ENCODE measurements around the gene GBF1. TPM values are rescaled to one million over a fixed set of nuclear protein-coding genes. Genes with fewer than 3 reads are reported as not detected.

The GBF1 gene
- total RNA-seq, 1 experiment from 2014 or later: 69.8 TPM

DNA sequence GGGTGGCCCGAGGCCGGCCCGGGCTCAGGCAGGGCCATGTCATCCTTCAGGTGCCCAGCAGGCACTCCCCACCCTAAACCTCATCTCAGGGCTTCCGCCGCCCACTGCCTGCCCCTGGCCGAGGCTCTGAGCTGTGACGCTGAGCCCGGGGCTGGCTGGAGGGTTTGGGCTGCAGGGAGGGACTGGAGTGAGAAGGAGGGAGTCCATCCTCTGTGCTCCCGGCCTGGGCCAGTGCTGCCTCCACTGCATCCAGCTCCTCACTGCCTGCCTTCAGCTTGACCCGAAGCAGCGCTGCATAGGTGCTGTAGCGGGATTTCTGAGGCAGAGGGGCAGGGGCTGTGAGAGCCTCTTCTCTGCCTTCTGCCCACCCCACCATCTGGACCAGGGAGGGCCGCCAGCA is 157.8 kb downstream of the GBF1 start:
- intact Hi-C loops (cut with micrococcal nuclease; ENCODE audit: unreplicated experiment): loop anchor here (2.0 kb wide), 1 partner anchor 234 kb away; no protein-coding TSS in a partner anchor
- Mint-ChIP-seq H3K4me3 (ENCODE audit: unreplicated experiment) (no peak overlapping the region), H3K27me3 (ENCODE audit: insufficient read depth, unreplicated experiment) (peaks cover under 1% of the 10 kb centered on the region), H3K27ac (ENCODE audit: unreplicated experiment) (no peak overlapping the region), H3K4me1 (ENCODE audit: low read depth, unreplicated experiment) (peaks cover 24% of the 10 kb centered on the region), H3K36me3 (ENCODE audit: insufficient read depth, unreplicated experiment) (peaks cover 27% of the 10 kb centered on the region), H3K9me3 (ENCODE audit: unreplicated experiment) (no peaks in the 10 kb centered on the region)
- Histone ChIP-seq H3K4me1 (peaks cover 26% of the 10 kb centered on the region), H3K9me3 (no peaks in the 10 kb centered on the region), H3K4me3 (ENCODE audit: low read depth, low read length) (no peak overlapping the region), H3K36me3 (ENCODE audit: control insufficient read depth, insufficient read depth, low read length) (no peaks in the 10 kb centered on the region), H3K27me3 (replicated peaks; ENCODE audit: control insufficient read depth, insufficient read depth, low read length) (no peaks in the 10 kb centered on the region)
- ChIA-PET CTCF (interaction anchor here (0.6 to 2.2 kb wide), 12 partner anchors 8 to 251 kb away, joined by 3 to 20 read pairs (median 4); partner anchors contain the start of genes ACTR1A, ELOVL3, FBXL15 and GBF1), POLR2A (interaction anchor here (0.6 kb wide), 1 partner anchor 50 kb away, joined by 3 read pairs; no protein-coding TSS in a partner anchor)
- DNase-seq: no peak
- TF ChIP-seq, protein P1, sequence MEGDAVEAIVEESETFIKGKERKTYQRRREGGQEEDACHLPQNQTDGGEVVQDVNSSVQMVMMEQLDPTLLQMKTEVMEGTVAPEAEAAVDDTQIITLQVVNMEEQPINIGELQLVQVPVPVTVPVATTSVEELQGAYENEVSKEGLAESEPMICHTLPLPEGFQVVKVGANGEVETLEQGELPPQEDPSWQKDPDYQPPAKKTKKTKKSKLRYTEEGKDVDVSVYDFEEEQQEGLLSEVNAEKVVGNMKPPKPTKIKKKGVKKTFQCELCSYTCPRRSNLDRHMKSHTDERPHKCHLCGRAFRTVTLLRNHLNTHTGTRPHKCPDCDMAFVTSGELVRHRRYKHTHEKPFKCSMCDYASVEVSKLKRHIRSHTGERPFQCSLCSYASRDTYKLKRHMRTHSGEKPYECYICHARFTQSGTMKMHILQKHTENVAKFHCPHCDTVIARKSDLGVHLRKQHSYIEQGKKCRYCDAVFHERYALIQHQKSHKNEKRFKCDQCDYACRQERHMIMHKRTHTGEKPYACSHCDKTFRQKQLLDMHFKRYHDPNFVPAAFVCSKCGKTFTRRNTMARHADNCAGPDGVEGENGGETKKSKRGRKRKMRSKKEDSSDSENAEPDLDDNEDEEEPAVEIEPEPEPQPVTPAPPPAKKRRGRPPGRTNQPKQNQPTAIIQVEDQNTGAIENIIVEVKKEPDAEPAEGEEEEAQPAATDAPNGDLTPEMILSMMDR (IDR thresholded peaks at IDR 0.05; ENCODE audit: insufficient read depth in 1 of 2, low read depth in 1 of 2, low read length in 1 of 2, severe bottlenecking in 1 of 2, unreplicated experiment in 1 of 2): no peak
- no TSS peak for BruUV-seq (replicated peaks)

DNA sequence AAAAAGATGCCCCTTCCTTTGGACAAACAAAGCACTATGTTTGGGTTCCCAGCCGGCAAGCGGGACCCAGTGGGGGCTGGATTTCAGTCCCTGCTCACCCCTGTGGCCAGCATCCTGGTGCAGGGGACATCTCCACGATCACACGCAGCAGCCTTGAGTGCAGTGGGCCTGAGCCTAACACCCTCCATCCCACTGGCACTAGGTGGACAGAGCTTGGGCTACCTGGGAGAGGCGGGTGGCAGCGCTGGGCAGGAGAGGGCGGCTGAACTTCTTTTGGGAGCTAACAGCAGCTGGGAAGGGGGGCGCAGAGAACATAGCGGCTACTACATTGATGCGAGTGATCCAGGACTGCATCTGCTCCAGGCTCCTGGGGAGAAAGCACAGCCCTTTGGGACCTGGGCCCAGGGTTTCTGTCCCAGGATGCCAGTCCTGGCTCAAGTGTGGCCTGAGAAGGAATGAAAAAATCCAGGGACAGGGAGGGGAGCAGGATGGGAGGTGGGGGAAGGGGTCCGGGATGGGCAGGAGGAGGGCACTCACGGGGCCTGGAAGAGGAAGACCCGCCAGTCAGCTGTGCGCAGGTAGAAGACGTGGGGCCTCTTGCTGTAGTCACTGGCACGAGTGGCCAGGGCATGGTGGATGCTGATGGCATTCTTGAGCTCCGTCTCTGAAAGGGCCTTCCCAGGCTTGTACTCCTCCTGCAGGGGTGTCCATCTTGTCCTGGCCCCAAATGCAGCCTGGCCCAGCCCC is 159.2 kb downstream of the GBF1 start:
- TF ChIP-seq, protein P1 (IDR thresholded peaks at IDR 0.05; ENCODE audit: insufficient read depth in 1 of 2, low read depth in 1 of 2, low read length in 1 of 2, severe bottlenecking in 1 of 2, unreplicated experiment in 1 of 2): no peak
- Mint-ChIP-seq H3K27me3 (ENCODE audit: insufficient read depth, unreplicated experiment) (peaks cover 6% of the 10 kb centered on the region), H3K27ac (ENCODE audit: unreplicated experiment) (no peak overlapping the region), H3K9me3 (ENCODE audit: unreplicated experiment) (no peaks in the 10 kb centered on the region), H3K36me3 (ENCODE audit: insufficient read depth, unreplicated experiment) (peaks cover 17% of the 10 kb centered on the region), H3K4me3 (ENCODE audit: unreplicated experiment) (no peak overlapping the region), H3K4me1 (ENCODE audit: low read depth, unreplicated experiment) (peaks cover 24% of the 10 kb centered on the region)
- BruUV-seq (replicated peaks): no TSS peak
- POLR2A ChIA-PET: interaction anchor here (0.5 kb wide), 1 partner anchor 9 kb away, joined by 3 read pairs; the partner anchor contains the start of gene NFKB2
- Histone ChIP-seq H3K4me3 (ENCODE audit: low read depth, low read length) (no peak overlapping the region), H3K27me3 (replicated peaks; ENCODE audit: control insufficient read depth, insufficient read depth, low read length) (no peaks in the 10 kb centered on the region), H3K4me1 (peaks cover 26% of the 10 kb centered on the region), H3K9me3 (no peaks in the 10 kb centered on the region), H3K36me3 (ENCODE audit: control insufficient read depth, insufficient read depth, low read length) (no peaks in the 10 kb centered on the region)
- intact Hi-C loops (cut with micrococcal nuclease; ENCODE audit: unreplicated experiment): no loop called here
- no peak for DNase-seq
- CTCF ChIA-PET: interaction anchor here (0.5 to 2.2 kb wide), 8 partner anchors 10 to 243 kb away, joined by 3 to 20 read pairs (median 6); partner anchors contain the start of genes ELOVL3 and NFKB2

DNA sequence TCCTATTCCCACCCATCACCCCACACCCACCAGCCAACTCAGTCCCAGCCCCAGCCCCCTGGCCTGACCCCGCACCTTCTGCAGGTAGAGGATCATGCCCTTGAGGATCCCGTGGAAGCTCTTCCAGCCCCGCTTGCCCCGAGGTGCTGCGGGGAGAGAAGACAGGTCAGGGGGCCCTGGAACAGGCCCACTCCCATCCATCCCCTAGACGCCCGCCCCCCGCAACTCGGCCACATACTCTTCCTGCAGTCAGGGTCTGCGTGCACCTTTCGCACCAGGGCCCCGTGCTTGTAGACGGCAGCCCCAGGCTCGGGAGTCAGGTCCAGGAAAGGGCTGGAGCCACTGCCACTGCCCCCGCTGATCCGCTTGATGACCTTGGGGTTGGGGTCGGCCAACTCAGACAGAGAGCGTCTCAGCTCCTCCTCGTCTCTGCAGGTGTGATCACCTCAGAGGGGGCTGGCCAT is 159.8 kb downstream of the GBF1 start:
- BruUV-seq (replicated peaks): no TSS peak
- ChIA-PET CTCF (no interaction called here), POLR2A (interaction anchor here (0.5 kb wide), 1 partner anchor 9 kb away, joined by 3 read pairs; the partner anchor contains the start of gene NFKB2)
- no peak for DNase-seq
- no peak overlapping the region for H3K4me3 ChIP-seq (ENCODE audit: low read depth, low read length)
- no peaks in the 10 kb centered on the region for H3K9me3 ChIP-seq
- Mint-ChIP-seq H3K27me3 (ENCODE audit: insufficient read depth, unreplicated experiment) (peaks cover 10% of the 10 kb centered on the region), H3K9me3 (ENCODE audit: unreplicated experiment) (no peaks in the 10 kb centered on the region), H3K4me3 (ENCODE audit: unreplicated experiment) (no peak overlapping the region), H3K4me1 (ENCODE audit: low read depth, unreplicated experiment) (peaks cover 24% of the 10 kb centered on the region), H3K36me3 (ENCODE audit: insufficient read depth, unreplicated experiment) (peaks cover 13% of the 10 kb centered on the region), H3K27ac (ENCODE audit: unreplicated experiment) (no peak overlapping the region)
- H3K4me1 ChIP-seq: peaks cover 21% of the 10 kb centered on the region
- H3K36me3 ChIP-seq (ENCODE audit: control insufficient read depth, insufficient read depth, low read length): no peaks in the 10 kb centered on the region
- no peaks in the 10 kb centered on the region for H3K27me3 ChIP-seq (replicated peaks; ENCODE audit: control insufficient read depth, insufficient read depth, low read length)
- intact Hi-C loops (cut with micrococcal nuclease; ENCODE audit: unreplicated experiment): no loop called here
- TF ChIP-seq, protein P1 (IDR thresholded peaks at IDR 0.05; ENCODE audit: insufficient read depth in 1 of 2, low read depth in 1 of 2, low read length in 1 of 2, severe bottlenecking in 1 of 2, unreplicated experiment in 1 of 2): no peak
